ENCODE results near the gene VSTM4. TPM values are rescaled to one million over a fixed set of nuclear protein-coding genes. Genes with fewer than 3 reads are reported as not detected.

The VSTM4 gene
- total and polyA plus RNA-seq, 2 experiments from 2014 or later, result 9.0 to 10.2 TPM

- peaks cover 27% of the 10 kb centered on the region for H3K27me3 ChIP-seq
- no peaks in the 10 kb centered on the region for H4K20me1 ChIP-seq (ENCODE audit: insufficient read depth, poor library complexity, severe bottlenecking)
- no peaks in the 10 kb centered on the region for H3K79me2 ChIP-seq
- DNase-seq (ENCODE audit: low spot score), result no peak
- no peak for TF ChIP-seq EZH2 (IDR thresholded peaks at IDR 0.05; ENCODE audit: borderline replicate concordance)
- TF ChIP-seq CTCF (IDR thresholded peaks at IDR 0.05; ENCODE audit: poor library complexity), result no peak
- TF ChIP-seq EZH2phosphoT487 (IDR thresholded peaks at IDR 0.05; ENCODE audit: low read depth, severe bottlenecking, unreplicated experiment), result no peak
- H3K4me1 ChIP-seq (ENCODE audit: insufficient read depth), result peaks cover 8% of the 10 kb centered on the region
- H3K27ac ChIP-seq, result no peak overlapping the region
- no peaks in the 10 kb centered on the region for H3K36me3 ChIP-seq (replicated peaks; ENCODE audit: insufficient read depth, low read depth)
- WGBS (ENCODE audit: low lambda C conversion rate, missing lambda C conversion rate), result 93% methylated on average over 5 of the region's 5 CpGs
- H2AFZ ChIP-seq, result no peak overlapping the region
- H3K4me2 ChIP-seq, result no peak overlapping the region
- no peak overlapping the region for H3K4me3 ChIP-seq
- H3K9me3 ChIP-seq (ENCODE audit: low read depth), result no peaks in the 10 kb centered on the region
- no peaks in the 10 kb centered on the region for H3K9me2 ChIP-seq (replicated peaks; ENCODE audit: insufficient read depth)
Observed at GRCh38 chr10:49116509-49117375, 1.4 kb upstream of the VSTM4 start.

- WGBS (ENCODE audit: low lambda C conversion rate, missing lambda C conversion rate), result 92% methylated on average over 13 of the region's 14 CpGs
- Histone ChIP-seq H3K79me2 (no peaks in the 10 kb centered on the region), H3K27ac (no peak overlapping the region), H3K4me1 (ENCODE audit: insufficient read depth) (peaks cover 8% of the 10 kb centered on the region), H3K36me3 (replicated peaks; ENCODE audit: insufficient read depth, low read depth) (no peaks in the 10 kb centered on the region), H3K9me3 (ENCODE audit: low read depth) (no peaks in the 10 kb centered on the region), H4K20me1 (ENCODE audit: insufficient read depth, poor library complexity, severe bottlenecking) (no peaks in the 10 kb centered on the region), H3K4me3 (no peak overlapping the region), H3K9me2 (replicated peaks; ENCODE audit: insufficient read depth) (no peaks in the 10 kb centered on the region), H3K27me3 (peaks cover 27% of the 10 kb centered on the region), H2AFZ (no peak overlapping the region), H3K4me2 (peak overlapping the region; percentile 61)
- no peak for DNase-seq (ENCODE audit: low spot score)
- TF ChIP-seq EZH2phosphoT487 (IDR thresholded peaks at IDR 0.05; ENCODE audit: low read depth, severe bottlenecking, unreplicated experiment), result no peak
- TF ChIP-seq CTCF (IDR thresholded peaks at IDR 0.05; ENCODE audit: poor library complexity), result no peak
- no peak for TF ChIP-seq EZH2 (IDR thresholded peaks at IDR 0.05; ENCODE audit: borderline replicate concordance)
Observed at GRCh38 chr10:49115796-49116508, 630 bp upstream of the VSTM4 start.

- H3K27me3 ChIP-seq, result peaks cover 27% of the 10 kb centered on the region
- H3K79me2 ChIP-seq, result no peaks in the 10 kb centered on the region
- H3K27ac ChIP-seq, result peak overlapping the region; percentile 63
- peak overlapping the region; percentile 81 for H2AFZ ChIP-seq
- 31% methylated on average over 9 of the region's 9 CpGs for WGBS (ENCODE audit: low lambda C conversion rate, missing lambda C conversion rate)
- no peak for DNase-seq (ENCODE audit: low spot score)
- TF ChIP-seq EZH2phosphoT487 (IDR thresholded peaks at IDR 0.05; ENCODE audit: low read depth, severe bottlenecking, unreplicated experiment) (no peak), EZH2 (IDR thresholded peaks at IDR 0.05; ENCODE audit: borderline replicate concordance) (no peak), CTCF (IDR thresholded peaks at IDR 0.05; ENCODE audit: poor library complexity) (no peak)
- peaks cover 8% of the 10 kb centered on the region for H3K4me1 ChIP-seq (ENCODE audit: insufficient read depth)
- H3K36me3 ChIP-seq (replicated peaks; ENCODE audit: insufficient read depth, low read depth), result no peaks in the 10 kb centered on the region
- peak overlapping the region; percentile 74 for H3K4me2 ChIP-seq
- H3K4me3 ChIP-seq, result peak overlapping the region; percentile 7
- H3K9me2 ChIP-seq (replicated peaks; ENCODE audit: insufficient read depth), result no peaks in the 10 kb centered on the region
- no peaks in the 10 kb centered on the region for H4K20me1 ChIP-seq (ENCODE audit: insufficient read depth, poor library complexity, severe bottlenecking)
- H3K9me3 ChIP-seq (ENCODE audit: low read depth), result no peaks in the 10 kb centered on the region
Observed at GRCh38 chr10:49114718-49115014, 656 bp downstream of the VSTM4 start.

All from hepatocyte (in vitro differentiated cells).